GM12878 (cell line): ENCODE data around the gene PPP1R14B. TPM values are rescaled to one million over a fixed set of nuclear protein-coding genes. Genes with fewer than 3 reads are reported as not detected.
A peak's percentile ranks its signal among the peaks of the same experiment; 100 is the strongest.

ENCODE experiments used
- ATF7 ChIP-seq: fragments of 450-650 bp; IDR thresholded peaks from 2 replicates; pipeline ENCODE4 v1.6.1; 2016; ENCODE audit warnings: low read depth, mild to moderate bottlenecking
- BHLHE40 ChIP-seq, 2 experiments: fragments of 450-650 bp in 1 of 2; IDR thresholded peaks; 2 replicates each; pipeline ENCODE4 v1.6.1; 2011 to 2017; ENCODE audit warnings: low read depth in 2 of 2, borderline replicate concordance in 1 of 2, improper control_type of control experiment in 1 of 2, low read length in 1 of 2, mild to moderate bottlenecking in 1 of 2
- BMI1 ChIP-seq: fragments of 450-650 bp; IDR thresholded peaks from 2 replicates; pipeline ENCODE4 v1.6.1; 2016; ENCODE audit warnings: mild to moderate bottlenecking, moderate library complexity, borderline replicate concordance
- CBX3 ChIP-seq: fragments of 200-600 bp; sonication (generic); IDR thresholded peaks from 2 replicates; pipeline ENCODE4 v1.6.1; 2016; ENCODE audit warnings: low read depth, borderline replicate concordance
- CREB1 ChIP-seq: IDR thresholded peaks from 2 replicates; pipeline ENCODE4 v1.6.1; 2012; ENCODE audit warnings: low read depth, mild to moderate bottlenecking, inconsistent platforms
- HDAC2 ChIP-seq: fragments of 200-600 bp; sonication (generic); IDR thresholded peaks from 2 replicates; pipeline ENCODE4 v1.6.1; 2017
- IRF4 ChIP-seq: IDR thresholded peaks from 2 replicates; pipeline ENCODE4 v1.6.1; 2011; ENCODE audit warnings: low read depth, low read length
- JUNB ChIP-seq: IDR thresholded peaks from 2 replicates; pipeline ENCODE4 v1.6.1; 2016; ENCODE audit warnings: antibody characterized with exemption, mild to moderate bottlenecking
- MTA3 ChIP-seq: IDR thresholded peaks from 2 replicates; pipeline ENCODE4 v1.6.1; 2012; ENCODE audit warnings: low read length, inconsistent platforms, borderline replicate concordance
- NR2C1 ChIP-seq: fragments of 450-650 bp; IDR thresholded peaks from 2 replicates; pipeline ENCODE4 v1.6.1; 2017; ENCODE audit warnings: antibody characterized with exemption, mild to moderate bottlenecking, moderate library complexity
- POLR2A ChIP-seq: IDR thresholded peaks from 2 replicates; pipeline ENCODE4 v1.6.1; 2011; ENCODE audit warnings: low read depth, mild to moderate bottlenecking, low read length
- RAD21 ChIP-seq: IDR thresholded peaks from 2 replicates; pipeline ENCODE4 v1.6.1; 2011; ENCODE audit warnings: mild to moderate bottlenecking, low read depth, low read length, moderate library complexity; ENCODE audit not compliant: insufficient read depth
- RB1 ChIP-seq: fragments of 450-650 bp; formaldehyde crosslinking; IDR thresholded peaks from 2 replicates; pipeline ENCODE4 v1.6.1; 2017; ENCODE audit warnings: mild to moderate bottlenecking, borderline replicate concordance
- STAT1 ChIP-seq: fragments of 450-650 bp; conservative IDR thresholded peaks from 2 replicates; pipeline ENCODE4 v1.6.1; 2014; ENCODE audit warnings: antibody characterized with exemption, mild to moderate bottlenecking
- TCF7 ChIP-seq: IDR thresholded peaks from 2 replicates; pipeline ENCODE4 v1.6.1; 2014; ENCODE audit warnings: antibody characterized with exemption, borderline replicate concordance
- WRNIP1 ChIP-seq: IDR thresholded peaks from 2 replicates; pipeline ENCODE4 v1.6.1; 2011; ENCODE audit warnings: low read depth, low read length, improper control_type of control experiment, borderline replicate concordance
- YBX1 ChIP-seq: fragments of 450-650 bp; IDR thresholded peaks from 2 replicates; pipeline ENCODE4 v1.6.1; 2016; ENCODE audit warnings: antibody characterized with exemption
- ZSCAN29 ChIP-seq: fragments of 450-650 bp; IDR thresholded peaks from 2 replicates; pipeline ENCODE4 v1.6.1; 2017; ENCODE audit warnings: mild to moderate bottlenecking, moderate library complexity
- polyA plus RNA-seq, 11 experiments: library from polyadenylated mRNA; depleted of rRNA in 4 of 11; unstranded in 6 of 11; stranded (reverse) in 5 of 11; fragments of >200 nt; fragmentation: Nextera tagmentation in 4 of 11; fragmentation: Illumina TruSeq in 1 of 11; extraction: Ambion mirVana in 4 of 11; extraction: Trizol in 1 of 11; gene quantifications; 1 replicate in 1 of 11; 2 replicates in 10 of 11; pipeline versions ENCODE4 v1.2.1 to v1.2.3, GENCODE V29; 2011 to 2016; ENCODE audit warnings: inconsistent platforms in 2 of 11, missing spikeins in 2 of 11, low read depth in 1 of 11
- total RNA-seq, 4 experiments: library from RNA; depleted of rRNA in 3 of 4; stranded (reverse); fragments of >200 nt in 3 of 4; fragmentation: Illumina TruSeq in 1 of 4; extraction: Trizol in 1 of 4; gene quantifications; 2 replicates each; pipeline versions ENCODE4 v1.2.1 to v1.2.3, GENCODE V29; 2013 to 2021
- TF ChIP-seq, protein P1 (sequence below), 3 experiments: IDR thresholded peaks in 2 of 3; conservative IDR thresholded peaks in 1 of 3; 2 replicates each; pipeline ENCODE4 v1.5.1; 2011; ENCODE audit warnings: low read depth in 3 of 3, low read length in 3 of 3, mild to moderate bottlenecking in 3 of 3, control low read depth in 2 of 3, moderate library complexity in 2 of 3, inconsistent platforms in 1 of 3, mixed read lengths in 1 of 3; ENCODE audit not compliant: control insufficient read depth in 2 of 3, insufficient read depth in 1 of 3; ENCODE audit errors: extremely low read depth in 1 of 3
- TF ChIP-seq, protein P2 (sequence below): IDR thresholded peaks from 2 replicates; pipeline ENCODE4 v1.6.1; 2011; ENCODE audit warnings: low read depth, mild to moderate bottlenecking, low read length, moderate library complexity, borderline replicate concordance; ENCODE audit errors: extremely low read depth
- TF ChIP-seq, protein P3 (sequence below): IDR thresholded peaks from 2 replicates; pipeline ENCODE4 v1.6.1; 2012; ENCODE audit warnings: low read depth, low read length, improper control_type of control experiment
- TF ChIP-seq, protein P4 (sequence below): fragments of 450-650 bp; IDR thresholded peaks from 2 replicates; pipeline ENCODE4 v1.6.1; 2017; ENCODE audit warnings: mild to moderate bottlenecking, low read depth, inconsistent platforms; ENCODE audit not compliant: poor library complexity, severe bottlenecking
- TF ChIP-seq, protein P5 (sequence below): fragments of 450-650 bp; formaldehyde crosslinking; IDR thresholded peaks from 2 replicates; pipeline ENCODE4 v1.4.0; 2022; ENCODE audit warnings: mild to moderate bottlenecking, moderate library complexity

The PPP1R14B gene
- total and polyA plus RNA-seq, 10 of the 15 experiments (the other 5 are each of a cell fraction or from before 2014, with no cell fraction given) = 8.4 to 283 (median 124) TPM

DNA sequence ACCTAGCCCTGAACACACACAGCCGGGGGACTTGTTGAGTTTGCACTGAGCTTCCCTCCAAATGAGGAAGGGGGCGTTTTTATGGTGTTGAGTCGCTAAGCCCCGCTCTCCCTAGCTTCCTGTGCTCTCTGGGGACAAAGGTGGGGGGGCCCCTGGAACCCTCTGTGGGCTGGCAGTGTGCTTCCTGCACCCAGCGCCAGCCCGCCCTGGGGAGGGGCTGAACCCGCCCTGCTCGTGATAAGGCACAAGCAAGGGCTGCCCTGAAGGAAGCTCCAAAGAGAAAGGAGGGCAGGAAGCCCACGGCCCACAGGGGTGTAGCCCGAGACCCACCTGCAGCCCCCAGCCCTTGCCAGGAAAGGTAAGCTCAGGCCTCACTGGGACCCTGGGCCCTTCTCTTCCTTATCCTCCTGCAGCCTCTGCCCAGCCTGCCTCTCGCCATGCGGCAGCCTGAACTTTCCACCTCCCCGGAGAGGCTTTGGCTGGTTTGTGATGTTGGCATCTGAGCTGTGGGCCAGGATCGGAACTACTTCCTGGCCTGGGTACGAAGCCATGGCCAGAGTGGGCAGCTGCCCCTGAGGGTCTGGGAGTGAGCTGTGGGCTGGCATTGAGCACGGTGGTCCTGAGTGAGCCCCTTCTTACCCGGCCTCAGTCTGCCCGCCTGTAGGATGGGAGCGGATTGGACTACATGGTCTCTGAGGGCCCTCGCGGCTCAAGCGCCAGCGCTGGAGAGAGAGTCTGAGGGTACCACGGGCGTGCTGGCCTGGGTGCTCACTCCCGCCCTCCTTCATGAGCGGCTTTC lies 40.1 kb downstream of the PPP1R14B start, which contains the start of gene FERMT3 (continued):
- TF ChIP-seq MTA3 = 0 out of 2 replicates have a peak, but pooled peaks have one; percentile 68
- TF ChIP-seq IRF4 = no peak
- TF ChIP-seq TCF7 = no peak
- no peak for TF ChIP-seq STAT1
- TF ChIP-seq YBX1 = no peak
- TF ChIP-seq ATF7 = no peak
- TF ChIP-seq CBX3 = no peak
- no peak for TF ChIP-seq RB1
- TF ChIP-seq, protein P1, sequence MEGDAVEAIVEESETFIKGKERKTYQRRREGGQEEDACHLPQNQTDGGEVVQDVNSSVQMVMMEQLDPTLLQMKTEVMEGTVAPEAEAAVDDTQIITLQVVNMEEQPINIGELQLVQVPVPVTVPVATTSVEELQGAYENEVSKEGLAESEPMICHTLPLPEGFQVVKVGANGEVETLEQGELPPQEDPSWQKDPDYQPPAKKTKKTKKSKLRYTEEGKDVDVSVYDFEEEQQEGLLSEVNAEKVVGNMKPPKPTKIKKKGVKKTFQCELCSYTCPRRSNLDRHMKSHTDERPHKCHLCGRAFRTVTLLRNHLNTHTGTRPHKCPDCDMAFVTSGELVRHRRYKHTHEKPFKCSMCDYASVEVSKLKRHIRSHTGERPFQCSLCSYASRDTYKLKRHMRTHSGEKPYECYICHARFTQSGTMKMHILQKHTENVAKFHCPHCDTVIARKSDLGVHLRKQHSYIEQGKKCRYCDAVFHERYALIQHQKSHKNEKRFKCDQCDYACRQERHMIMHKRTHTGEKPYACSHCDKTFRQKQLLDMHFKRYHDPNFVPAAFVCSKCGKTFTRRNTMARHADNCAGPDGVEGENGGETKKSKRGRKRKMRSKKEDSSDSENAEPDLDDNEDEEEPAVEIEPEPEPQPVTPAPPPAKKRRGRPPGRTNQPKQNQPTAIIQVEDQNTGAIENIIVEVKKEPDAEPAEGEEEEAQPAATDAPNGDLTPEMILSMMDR (IDR thresholded peaks at IDR 0.05 in 2 of 3, conservative IDR thresholded peaks at IDR 0.05 in 1 of 3; ENCODE audit: control insufficient read depth in 2 of 3, extremely low read depth in 1 of 3, insufficient read depth in 1 of 3, low read depth in 3 of 3, low read length in 3 of 3) = no peak
- no peak for TF ChIP-seq WRNIP1
- no peak for TF ChIP-seq HDAC2
- no peak for TF ChIP-seq ZSCAN29
- peak; percentile 62; the same call in 1 of the 2 replicates for TF ChIP-seq POLR2A
- no peak for TF ChIP-seq JUNB
- TF ChIP-seq, protein P2, sequence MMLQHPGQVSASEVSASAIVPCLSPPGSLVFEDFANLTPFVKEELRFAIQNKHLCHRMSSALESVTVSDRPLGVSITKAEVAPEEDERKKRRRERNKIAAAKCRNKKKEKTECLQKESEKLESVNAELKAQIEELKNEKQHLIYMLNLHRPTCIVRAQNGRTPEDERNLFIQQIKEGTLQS = no peak
- TF ChIP-seq, protein P3, sequence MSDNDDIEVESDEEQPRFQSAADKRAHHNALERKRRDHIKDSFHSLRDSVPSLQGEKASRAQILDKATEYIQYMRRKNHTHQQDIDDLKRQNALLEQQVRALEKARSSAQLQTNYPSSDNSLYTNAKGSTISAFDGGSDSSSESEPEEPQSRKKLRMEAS = no peak
- TF ChIP-seq, protein P4, sequence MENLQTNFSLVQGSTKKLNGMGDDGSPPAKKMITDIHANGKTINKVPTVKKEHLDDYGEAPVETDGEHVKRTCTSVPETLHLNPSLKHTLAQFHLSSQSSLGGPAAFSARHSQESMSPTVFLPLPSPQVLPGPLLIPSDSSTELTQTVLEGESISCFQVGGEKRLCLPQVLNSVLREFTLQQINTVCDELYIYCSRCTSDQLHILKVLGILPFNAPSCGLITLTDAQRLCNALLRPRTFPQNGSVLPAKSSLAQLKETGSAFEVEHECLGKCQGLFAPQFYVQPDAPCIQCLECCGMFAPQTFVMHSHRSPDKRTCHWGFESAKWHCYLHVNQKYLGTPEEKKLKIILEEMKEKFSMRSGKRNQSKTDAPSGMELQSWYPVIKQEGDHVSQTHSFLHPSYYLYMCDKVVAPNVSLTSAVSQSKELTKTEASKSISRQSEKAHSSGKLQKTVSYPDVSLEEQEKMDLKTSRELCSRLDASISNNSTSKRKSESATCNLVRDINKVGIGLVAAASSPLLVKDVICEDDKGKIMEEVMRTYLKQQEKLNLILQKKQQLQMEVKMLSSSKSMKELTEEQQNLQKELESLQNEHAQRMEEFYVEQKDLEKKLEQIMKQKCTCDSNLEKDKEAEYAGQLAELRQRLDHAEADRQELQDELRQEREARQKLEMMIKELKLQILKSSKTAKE = no peak
- TF ChIP-seq, protein P5, sequence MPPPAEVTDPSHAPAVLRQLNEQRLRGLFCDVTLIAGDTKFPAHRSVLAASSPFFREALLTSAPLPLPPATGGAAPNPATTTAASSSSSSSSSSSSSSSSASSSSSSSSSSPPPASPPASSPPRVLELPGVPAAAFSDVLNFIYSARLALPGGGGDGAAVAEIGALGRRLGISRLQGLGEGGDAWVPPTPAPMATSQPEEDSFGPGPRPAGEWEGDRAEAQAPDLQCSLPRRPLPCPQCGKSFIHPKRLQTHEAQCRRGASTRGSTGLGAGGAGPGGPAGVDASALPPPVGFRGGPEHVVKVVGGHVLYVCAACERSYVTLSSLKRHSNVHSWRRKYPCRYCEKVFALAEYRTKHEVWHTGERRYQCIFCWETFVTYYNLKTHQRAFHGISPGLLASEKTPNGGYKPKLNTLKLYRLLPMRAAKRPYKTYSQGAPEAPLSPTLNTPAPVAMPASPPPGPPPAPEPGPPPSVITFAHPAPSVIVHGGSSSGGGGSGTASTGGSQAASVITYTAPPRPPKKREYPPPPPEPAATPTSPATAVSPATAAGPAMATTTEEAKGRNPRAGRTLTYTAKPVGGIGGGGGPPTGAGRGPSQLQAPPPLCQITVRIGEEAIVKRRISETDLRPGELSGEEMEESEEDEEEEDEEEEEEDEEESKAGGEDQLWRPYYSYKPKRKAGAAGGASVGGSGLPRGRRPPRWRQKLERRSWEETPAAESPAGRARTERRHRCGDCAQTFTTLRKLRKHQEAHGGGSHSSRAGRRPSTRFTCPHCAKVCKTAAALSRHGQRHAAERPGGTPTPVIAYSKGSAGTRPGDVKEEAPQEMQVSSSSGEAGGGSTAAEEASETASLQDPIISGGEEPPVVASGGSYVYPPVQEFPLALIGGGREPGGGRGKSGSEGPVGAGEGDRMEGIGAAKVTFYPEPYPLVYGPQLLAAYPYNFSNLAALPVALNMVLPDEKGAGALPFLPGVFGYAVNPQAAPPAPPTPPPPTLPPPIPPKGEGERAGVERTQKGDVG (CRISPR knock-in tag) = no peak
- TF ChIP-seq RAD21 = no peak
- peak; percentile 72 to 86; a peak in 3 of 4 replicates for TF ChIP-seq BHLHE40 (IDR thresholded peaks at IDR 0.05; ENCODE audit: borderline replicate concordance in 1 of 2, low read depth in 2 of 2, low read length in 1 of 2)
- TF ChIP-seq NR2C1 = no peak
- TF ChIP-seq BMI1 = no peak
- TF ChIP-seq CREB1 = 0 out of 2 replicates have a peak, but pooled peaks have one; percentile 39
